Activated effector memory CD4-positive, alpha-beta T cell treated with Interleukin-2 at 50 U/mL for 16 hours (primary cell): Measurements from ENCODE around the gene CHSY1.

Source experiments
- DNase-seq: peaks from one replicate; pipeline ENCODE4 v3.0.0-alpha.2; 2020

Gene CHSY1

DNA sequence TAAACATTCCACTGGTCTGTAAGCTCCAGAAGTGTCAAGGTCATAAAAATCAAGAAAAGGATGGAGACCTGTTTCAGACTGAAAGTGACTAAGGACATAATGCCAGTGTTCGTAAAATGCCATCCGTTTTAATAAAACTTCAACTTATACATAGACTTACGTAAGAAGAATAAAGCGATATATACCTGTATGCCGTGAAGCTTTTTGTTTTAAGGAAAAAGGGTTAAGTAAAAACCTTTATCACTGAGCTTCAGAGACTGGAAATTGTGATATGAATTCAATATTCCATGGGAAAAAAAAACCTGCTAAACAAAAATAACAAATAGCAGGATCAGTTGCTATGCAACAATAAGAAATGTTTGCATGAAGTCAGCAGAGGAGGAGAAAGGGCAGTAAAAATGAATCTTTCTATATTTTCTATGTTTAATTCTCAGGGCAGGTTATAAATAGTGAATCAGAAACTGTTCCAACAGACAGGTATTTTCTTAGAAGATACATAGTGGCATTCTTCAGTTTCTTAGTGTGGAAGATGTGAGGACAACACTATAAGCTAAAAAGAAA, 42.5 kb downstream of the CHSY1 start:
- no peak for DNase-seq

DNA sequence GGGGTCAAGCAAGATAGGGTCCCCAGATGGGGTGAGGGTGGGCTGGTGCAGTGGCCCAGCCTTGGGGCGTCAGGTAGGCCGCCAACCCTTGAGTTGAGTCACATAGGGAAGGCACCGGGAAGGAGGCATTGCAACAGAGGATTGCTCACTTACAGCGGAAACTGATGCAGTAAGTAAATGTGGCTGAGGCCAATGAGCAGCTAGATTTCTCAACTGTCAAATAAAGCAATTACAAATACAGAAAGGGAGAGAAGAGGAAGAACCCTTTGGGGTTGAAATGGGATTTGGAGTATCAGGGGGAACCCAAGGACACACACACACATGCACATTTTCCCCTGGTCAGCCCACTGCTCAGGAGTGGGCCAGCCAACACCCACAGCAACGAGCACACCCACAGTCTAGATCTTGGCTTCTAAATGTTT, 44.0 kb downstream of the CHSY1 start:
- no peak for DNase-seq

DNA sequence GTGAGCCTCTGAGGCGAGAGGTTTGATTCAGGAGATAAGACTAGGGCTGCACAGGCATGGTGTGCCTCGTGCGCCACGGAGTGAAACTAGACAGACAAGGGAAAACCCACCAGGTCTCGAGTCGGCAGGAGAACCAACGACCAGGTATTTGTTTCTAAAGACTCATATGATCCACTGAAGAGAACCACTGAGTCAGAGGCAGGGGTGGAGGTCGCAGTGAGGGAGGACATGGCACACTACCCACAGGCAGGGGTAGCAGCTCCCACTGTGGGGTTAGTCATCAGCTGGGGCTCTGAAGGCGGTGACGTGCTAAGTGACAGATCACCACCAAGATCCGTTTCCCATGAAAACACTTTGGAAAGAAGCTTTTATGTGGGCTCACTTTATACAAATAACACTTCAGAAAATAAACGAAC, 45.7 kb downstream of the CHSY1 start:
- peak; percentile 29 for DNase-seq

DNA sequence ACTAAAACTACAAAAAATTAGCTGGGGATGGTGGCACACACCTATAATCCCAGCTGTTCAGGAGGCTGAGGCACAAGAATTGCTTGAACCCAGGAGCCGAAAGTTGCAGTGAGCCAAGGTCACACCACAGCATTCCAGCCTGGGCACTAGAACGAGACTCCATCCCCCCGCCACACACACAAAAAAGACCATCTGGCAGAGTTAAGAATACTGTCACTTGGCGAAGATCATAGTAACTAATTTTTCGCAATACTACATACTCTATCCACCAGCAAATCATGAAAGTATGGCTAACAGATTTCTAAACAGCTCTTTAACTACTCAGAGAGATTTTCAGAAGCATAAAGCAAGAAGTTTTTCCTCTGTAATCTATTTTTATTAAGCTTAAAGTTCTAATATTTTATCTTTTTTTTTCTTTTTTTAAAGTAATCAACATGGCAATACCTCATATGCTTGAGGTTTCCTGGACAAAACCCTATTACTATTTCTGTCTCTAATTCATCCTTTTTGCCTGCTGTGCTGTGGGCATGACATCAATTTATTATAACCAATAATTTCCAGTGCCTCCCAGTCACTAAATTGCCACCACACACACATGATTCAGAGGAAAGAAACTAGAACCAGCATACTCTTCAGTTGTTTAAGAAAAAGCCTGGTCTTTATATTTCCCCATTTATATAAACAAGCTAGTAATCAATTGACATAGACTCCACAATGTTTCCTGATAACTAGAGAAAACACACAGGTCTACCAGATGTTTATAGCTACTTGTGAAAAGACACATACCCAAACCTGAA, 46.9 kb downstream of the CHSY1 start:
- DNase-seq: no peak

DNA sequence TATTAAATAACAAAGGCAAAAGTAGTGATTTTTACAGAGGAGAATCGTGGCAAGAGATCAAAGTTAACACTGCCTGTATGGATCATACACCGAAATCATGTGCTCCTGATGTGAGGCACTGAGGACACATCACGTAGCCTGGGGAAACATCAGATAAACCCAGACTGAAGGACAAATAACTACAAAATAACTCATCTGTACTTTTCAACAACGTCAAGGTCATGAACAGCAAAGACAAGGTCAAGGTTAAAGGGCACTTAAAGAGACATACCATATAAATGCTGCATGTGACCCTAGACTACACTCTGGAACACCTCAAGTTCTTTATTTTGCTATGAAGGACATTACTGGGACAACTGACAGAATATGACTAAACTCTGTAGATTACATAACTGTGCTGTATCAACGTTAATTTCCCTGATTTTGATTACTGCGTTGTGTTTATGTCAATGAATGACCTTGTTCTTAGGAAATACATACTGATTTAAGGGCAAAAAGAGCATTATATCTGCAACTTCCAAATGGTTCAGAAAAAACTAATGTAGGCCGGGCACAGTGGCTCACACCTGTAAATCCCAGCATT, 48.1 kb downstream of the CHSY1 start:
- no peak for DNase-seq

DNA sequence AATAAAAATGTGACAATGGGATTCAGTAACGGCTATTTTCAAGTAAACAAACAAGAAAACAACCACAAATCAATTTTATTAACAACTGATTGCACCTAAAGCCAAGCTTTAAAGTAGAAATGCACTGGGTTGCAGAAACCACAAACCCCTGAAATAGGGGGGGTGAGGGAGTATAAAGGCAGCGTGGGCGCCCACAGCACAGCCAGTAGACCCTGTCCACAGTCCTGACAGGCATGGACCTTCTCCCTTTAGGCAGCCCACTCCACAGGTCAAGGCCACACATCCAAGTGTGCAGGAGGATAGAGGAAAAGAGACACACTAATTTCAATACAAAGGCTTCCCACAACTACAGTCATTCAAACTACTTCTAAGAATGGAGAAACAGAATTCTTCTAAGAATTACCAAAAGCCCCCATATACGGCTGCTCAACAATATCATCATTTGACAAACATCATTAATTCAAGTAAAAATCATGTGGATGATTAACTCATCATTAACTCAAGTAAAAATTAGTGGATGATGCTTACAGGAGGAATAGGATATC, 48.7 kb downstream of the CHSY1 start:
- DNase-seq: no peak

DNA sequence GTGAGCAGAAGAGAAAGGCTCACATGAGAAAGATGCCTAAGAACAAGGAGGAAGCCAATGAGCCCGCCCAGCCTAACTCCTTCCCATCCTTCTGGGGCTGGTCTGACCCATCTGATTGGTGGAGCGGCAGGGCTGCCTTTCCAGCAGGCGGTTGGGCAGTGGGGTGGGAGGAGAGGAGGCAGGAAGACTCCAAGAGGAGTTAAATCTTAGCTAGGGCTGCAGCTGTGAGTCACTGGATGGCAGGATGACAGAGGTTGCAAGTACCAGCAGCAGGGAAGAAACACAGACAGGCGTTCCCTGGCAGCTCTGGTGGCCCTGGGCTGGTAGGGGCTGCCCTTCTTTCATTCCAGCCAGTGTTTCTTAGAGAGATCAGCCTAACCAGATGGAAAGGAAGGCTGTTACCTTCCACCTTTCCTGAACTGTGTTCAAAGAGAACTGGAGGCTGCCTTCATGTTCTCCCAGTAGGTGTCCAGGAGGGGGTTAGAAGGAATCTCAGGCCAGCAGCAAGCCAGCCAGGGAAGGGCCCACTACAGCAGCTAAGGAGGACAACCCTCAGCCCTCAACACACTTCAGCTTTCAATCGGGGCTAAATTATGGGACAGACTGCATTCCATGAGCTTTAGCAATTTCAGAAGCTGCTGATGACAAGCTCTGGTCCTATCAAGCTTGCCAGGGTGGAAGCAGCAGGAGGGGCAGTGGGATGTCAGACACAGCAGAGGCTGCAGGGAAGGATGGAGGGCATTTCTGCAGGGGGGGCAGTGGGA, 50.3 kb downstream of the CHSY1 start:
- DNase-seq: no peak

DNA sequence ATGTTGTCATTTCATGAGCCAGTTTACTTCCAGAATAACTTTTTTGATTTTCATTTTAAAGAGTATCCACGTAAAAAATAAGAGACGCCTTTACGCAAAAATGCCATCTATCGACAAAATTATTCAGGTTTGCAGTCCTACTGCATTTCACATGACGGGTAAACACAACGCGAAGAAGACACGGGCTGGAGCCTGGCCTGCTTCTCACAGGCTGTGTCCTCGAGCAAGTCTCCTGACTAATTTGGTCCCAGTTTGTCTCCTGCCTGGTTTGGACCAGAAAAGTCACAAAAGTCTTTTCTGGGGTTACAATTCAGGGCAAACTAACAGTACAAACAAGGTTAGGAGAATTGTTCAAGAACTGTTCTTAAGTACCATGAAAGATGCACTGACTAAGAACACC, 51.7 kb downstream of the CHSY1 start:
- no peak for DNase-seq

DNA sequence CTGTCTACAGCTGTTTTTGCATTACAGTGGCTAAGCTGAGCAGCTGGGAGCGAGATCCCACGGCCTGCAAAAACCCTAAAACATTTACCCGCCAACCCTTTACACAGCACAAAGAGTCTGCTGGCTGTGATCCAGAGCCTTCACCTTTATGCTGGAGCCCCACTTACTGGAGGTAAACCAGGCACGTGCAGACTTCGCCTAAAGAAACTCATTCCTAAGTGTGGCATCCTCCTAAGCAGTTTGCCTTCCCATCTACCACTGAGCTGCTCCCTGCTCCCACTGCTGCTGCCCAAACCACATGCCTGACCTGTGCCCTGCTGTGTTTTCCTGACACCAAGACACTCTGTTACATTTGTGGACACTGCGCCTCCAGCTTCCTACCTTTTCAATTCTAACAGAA, 53.0 kb downstream of the CHSY1 start:
- no peak for DNase-seq

DNA sequence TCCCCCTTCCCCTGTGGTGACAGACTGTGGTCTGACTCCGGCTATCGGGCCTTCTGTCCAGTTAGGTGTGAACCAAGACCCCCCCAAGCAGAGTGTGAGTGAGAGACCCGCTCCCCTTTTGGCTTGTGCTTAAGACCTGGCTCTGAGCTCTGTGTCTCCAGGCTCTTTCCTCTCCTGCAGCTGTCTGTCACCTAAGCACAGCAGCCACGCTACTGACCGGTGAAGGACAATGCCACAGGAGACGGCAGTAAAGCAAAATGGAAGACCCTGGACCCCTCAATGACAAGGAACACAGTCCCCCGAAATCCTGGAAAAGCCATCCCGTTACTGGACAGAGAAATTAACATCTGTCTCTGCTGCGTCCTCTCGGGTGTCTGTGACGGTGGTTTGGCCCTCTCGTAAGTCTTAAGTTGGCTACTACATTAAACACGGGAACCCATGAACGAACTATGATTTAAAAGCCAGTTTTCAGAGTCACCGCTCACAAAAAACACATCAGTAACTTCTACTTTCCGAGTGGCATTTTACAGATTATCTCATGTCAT, 53.7 kb downstream of the CHSY1 start:
- DNase-seq: no peak

DNA sequence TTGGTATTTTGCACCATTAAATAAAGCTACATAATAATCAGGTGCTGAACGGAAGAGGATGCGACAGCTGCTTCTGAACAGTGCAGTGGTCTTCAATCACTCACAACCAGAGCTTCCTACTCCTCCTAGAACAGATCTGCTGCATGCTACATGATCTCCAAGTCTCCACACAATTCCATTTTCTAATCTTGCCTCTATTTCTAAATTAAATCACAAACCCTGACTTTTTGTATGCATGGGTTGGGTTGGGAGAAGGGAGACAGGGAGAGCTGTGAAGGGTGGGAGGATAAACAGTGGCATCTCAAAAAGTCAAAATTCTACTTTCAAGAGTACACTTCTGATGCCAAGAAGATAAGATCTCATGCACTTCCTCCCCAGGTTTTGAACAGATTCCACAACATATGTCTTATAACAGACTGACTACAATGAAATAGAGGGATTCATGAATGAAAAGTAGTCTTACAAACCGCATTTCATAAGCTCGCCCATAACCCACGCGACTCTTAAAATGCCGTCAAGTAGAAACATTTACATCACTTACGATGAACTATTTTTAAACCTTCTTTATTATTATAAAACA, 57.2 kb downstream of the CHSY1 start:
- DNase-seq: no peak

DNA sequence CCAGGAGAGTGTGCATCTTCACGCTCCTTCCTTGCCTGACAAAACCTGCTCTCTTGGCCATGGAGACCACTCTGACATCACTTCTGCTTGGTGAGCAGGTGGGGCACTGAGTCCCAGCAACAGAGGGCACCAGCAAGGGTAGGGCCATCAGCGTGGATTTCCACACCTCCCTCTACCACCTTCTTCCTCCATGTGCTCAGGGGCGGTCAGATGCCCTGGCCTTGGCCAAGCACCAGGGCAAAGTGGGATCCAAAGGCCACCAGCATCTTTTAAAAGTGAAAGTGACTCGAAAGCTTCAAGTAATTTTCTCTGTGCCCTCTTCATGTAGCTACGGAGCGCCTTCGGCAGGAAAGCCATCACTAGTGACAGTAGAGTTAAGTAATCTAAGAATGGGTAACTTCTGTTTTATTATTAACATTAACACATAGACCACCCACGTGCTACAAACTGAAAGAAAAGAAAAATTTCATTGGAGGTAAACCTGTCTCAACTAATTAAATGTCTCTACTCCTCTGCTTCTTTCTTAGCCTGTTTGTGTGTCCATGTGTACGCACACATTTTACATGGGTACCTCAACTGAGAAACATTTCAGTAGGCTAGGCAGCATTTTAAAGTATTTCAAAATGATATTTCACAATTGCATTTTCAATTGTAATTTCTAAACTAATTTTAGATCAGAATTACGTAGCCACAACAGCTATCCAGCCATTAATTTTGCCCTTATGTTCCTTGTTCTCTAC, 57.9 kb downstream of the CHSY1 start:
- no peak for DNase-seq

DNA sequence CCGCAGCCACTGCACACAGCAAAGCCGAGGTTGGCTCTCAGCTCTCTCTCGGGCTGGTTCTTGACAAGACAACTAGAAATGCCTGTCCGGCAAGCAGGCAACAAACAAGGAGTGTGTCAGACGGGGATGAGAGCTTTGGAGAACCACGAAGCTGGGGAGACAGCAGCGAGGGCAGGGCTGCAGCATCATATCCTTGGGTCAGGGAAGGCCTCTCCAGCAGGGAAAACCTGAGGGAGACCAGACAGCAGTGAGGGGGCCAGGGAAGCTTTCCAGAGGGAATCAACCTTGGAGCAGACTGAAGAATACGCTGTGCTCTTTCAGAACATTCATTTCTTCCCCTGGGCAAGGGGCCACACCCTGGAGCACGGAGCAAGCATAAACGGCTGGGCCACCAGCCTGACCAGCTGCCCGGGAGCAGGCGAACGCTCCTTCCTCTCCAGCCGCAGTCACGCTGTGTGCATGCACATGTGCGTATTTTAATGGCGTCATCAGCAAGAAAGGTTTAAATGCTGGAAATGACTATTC, 58.7 kb downstream of the CHSY1 start:
- DNase-seq: no peak

DNA sequence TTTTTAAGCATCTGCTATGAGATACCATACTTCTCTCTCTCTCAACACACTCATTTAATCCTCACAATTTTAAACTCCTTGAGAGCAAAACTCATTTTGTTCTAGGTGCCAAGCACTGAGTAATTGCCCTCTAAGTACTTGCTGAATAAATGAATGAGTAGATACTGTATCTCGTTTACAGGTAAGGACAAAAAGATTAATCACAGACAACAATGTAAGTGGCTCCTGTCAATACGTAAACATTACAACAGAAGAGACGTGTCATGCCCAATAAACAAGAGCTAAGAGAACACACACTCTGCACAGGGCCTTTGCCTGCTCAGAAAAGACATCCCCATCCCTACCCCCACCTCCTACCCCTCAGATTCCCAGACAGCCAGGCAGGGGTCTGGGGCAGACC, 59.8 kb downstream of the CHSY1 start:
- DNase-seq: no peak

DNA sequence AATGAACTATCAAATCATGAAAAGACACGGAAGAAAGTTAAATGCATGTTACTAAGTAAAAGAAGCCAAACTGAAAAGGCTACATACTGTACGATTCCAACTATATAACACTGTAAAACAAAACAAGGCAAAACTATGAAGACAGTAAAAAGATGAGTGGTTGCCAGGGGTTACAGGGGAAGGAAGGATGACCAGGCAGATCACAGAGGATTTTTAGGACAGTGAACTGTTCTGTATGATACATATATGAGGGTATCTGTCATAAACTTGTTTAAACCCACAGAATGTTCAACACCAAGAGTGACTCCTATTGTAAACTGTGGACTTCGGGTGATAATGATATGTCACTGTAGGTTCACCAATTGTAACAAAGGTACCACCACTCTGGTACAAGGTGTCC, 60.6 kb downstream of the CHSY1 start:
- DNase-seq: no peak

DNA sequence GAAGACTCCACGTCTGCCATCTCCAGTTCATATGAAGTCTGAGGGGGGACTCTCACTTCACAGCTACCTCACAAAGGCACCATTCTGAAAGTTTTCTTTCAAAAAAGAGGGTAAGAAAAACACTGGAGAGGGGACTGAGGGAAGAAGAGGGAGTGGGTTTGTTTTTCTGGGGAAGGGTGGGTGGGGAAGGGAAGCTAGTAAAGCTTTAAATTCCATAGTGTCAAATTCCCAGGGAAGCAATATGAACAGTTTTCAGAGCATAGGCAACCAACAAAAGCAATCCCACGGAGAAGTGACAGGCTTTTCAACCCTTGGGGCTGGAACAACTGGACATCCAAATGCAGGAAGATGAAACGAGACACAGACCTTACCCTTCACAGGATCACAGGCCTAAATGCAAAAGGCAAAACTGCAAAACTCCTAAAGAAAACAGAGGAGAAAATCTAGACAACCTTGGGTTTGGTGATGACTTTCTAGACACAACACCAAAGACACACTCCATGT, 61.7 kb downstream of the CHSY1 start:
- no peak for DNase-seq

DNA sequence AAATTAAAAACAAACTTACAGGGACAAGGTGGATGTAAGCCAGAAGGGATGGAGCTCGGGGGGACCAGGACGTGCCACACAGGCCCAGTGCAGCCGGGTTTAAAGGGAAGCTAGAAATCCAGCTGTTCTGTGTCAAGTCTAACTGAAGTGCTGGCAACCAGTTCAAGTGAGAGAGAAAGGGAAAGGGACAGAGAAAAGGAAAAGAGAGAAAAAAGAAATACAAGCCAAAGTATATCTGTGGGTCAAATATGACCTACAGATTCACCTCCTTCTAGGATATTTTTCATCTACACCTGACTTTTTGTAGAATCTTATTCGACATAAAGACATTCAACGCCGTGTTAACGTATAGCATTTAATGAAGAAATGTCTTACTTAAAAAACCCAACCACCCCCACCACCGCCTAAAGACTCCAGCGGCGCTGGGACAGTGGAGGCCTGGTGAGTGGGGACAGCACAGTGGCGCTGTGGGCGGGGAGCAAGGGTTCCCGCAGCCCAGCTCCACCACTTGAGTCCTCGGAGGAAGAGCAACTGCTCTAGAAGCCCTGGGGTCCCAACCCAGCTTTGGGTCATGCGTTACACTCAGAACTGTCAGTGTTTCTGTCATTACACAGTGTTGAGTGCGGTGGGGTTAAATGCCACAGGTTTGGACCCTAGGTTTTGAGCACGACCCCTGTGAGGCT, 62.3 kb downstream of the CHSY1 start:
- DNase-seq: no peak

DNA sequence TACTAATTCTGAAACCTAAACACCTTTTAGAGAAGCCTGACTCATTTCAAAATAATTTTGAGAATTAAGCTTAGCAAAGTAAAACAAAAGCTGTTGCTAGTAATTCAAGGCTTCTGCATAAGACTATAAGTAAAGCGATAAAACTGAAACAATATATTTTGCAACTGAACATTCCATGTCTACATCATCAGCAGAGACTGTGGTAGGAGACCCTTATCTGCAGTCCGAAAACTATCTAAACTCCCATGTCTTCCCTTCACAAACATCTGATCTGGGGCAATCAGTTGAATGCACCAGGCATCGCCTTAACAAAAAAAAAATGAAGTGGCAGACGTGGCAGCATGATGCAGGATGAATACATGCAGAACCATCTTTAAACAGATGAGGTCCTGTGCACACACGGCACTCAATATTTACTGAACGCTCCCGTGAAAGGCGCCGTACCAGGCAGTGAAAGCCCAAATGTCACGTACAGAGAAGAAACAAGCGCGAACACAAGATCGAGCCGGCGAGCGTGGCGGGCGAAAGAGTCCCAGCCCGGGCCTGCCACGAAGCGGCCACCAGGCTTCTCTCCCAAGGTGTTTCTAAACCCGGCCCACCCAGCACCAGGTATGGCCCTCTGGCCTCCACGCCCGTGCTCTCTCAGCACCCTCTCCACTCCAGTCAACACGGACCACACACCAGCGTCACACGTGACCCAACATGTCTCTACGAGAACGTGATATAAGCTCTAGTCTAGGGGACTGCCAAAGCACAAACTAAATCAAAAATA, 63.0 kb downstream of the CHSY1 start:
- DNase-seq: no peak

DNA sequence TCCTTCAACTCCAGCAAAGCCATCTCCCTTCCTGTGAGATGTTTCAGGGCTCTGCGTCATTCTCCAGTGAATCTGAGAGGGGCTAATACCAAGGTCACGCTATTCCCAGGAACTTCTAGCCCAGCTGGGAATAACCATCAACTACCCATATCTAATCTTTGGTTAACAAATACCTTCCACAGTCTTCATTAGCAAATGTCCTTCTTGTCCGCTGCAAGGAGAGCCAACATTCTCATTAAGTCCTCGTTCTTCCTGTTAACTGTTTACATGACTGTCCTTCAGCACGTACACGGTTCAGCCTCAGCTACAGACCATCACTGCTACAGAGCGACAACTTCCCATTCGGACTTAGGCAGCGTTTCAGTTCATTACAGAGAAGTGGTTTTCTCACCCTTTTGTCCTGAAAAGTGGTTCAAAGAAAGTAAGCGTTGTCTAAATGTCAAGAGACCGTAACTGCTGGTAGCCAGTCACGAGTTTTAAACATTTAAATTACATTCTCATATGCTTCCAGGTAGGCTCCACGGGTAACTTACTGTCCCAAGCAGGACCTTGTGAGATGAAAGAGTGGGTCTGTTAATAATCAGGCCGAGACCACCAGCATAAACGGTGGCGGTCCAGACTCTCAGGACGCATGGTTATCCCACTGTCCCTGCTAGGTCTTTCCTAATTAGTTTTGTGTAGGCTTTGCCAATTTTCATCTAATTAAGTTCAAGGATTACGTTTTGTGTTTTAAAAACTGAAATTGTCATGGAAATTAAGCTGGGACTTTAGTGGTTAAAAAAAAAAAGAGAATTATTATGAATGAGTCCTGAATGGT, 63.8 kb downstream of the CHSY1 start:
- DNase-seq: no peak
